WTC11 (cell line): ENCODE data around the gene OR1D2. TPM values are rescaled to one million over a fixed set of nuclear protein-coding genes. Genes with fewer than 3 reads are reported as not detected.
"Not testable (repeated sequence)": the region's sequence is repeated elsewhere in the genome, so short reads cannot be mapped to it uniquely, and the experiment has no call there.

Experiments used
- ATAC-seq: fragments of 200-7000 bp; cut with Tn5 transposase; 2 replicates; pipeline ENCODE4 v1.10.0; 2021; ENCODE audit warnings: mild to moderate bottlenecking, moderate library complexity
- Bru-seq: library from RNA; stranded (reverse); fragments of 400-500 nt; gene quantifications from one replicate; lab custom pipeline; 2021; lab: Mats Ljungman, UMichigan
- CTCF ChIA-PET: fragments of 300-600 bp; sonication (Branson Sonifier 250); formaldehyde crosslinking; loops from one replicate; lab custom pipeline; 2021; ENCODE audit warnings: antibody characterized with exemption; lab: Charles Lee
- POLR2A ChIA-PET: fragments of 350-600 bp; sonication (Branson Sonifier 250); formaldehyde crosslinking; loops from one replicate; lab custom pipeline; 2021; ENCODE audit warnings: antibody characterized with exemption; lab: Charles Lee
- DNase-seq: peaks from one replicate; pipeline ENCODE4 v3.0.0; 2021; ENCODE audit warnings: low spot score
- H3K27ac Mint-ChIP-seq: 2 replicates; pipeline ENCODE4 v1.8.0; 2021; ENCODE audit warnings: mixed read lengths
- H3K27me3 Mint-ChIP-seq: 2 replicates; pipeline ENCODE4 v1.8.0; 2021; ENCODE audit warnings: low read depth, mild to moderate bottlenecking, moderate library complexity, mixed read lengths
- H3K36me3 Mint-ChIP-seq: 2 replicates; pipeline ENCODE4 v1.8.0; 2021; ENCODE audit warnings: mixed read lengths
- H3K4me1 Mint-ChIP-seq: 2 replicates; pipeline ENCODE4 v1.8.0; 2022; ENCODE audit warnings: mixed read lengths
- H3K4me3 Mint-ChIP-seq: 2 replicates; pipeline ENCODE4 v1.8.0; 2021; ENCODE audit warnings: mild to moderate bottlenecking, moderate library complexity, mixed read lengths
- H3K9me3 Mint-ChIP-seq: 2 replicates; pipeline ENCODE4 v1.8.0; 2021; ENCODE audit warnings: mixed read lengths
- CREM ChIP-seq: sonication (generic); formaldehyde crosslinking; IDR thresholded peaks from 2 replicates; pipeline ENCODE4 v1.8.1; 2022; ENCODE audit warnings: mild to moderate bottlenecking, missing genetic modification reagents, moderate library complexity
- E2F1 ChIP-seq: sonication (generic); formaldehyde crosslinking; IDR thresholded peaks from 2 replicates; pipeline ENCODE4 v1.8.0; 2022; ENCODE audit warnings: mild to moderate bottlenecking, missing genetic modification reagents
- ELF4 ChIP-seq: sonication (generic); formaldehyde crosslinking; IDR thresholded peaks from 2 replicates; pipeline ENCODE4 v1.8.1; 2022; ENCODE audit warnings: low read depth, mild to moderate bottlenecking, moderate library complexity, missing genetic modification reagents
- EMX1 ChIP-seq: fragments of 250-450 bp; sonication (Bioruptor Pico); IDR thresholded peaks from 2 replicates; pipeline ENCODE4 v1.8.0; 2021; ENCODE audit warnings: mild to moderate bottlenecking
- FOXJ3 ChIP-seq: sonication (generic); formaldehyde crosslinking; IDR thresholded peaks from 2 replicates; pipeline ENCODE4 v1.9.0; 2021; ENCODE audit warnings: missing genetic modification reagents, mild to moderate bottlenecking, borderline replicate concordance
- FOXP1 ChIP-seq: sonication (generic); formaldehyde crosslinking; IDR thresholded peaks from 2 replicates; pipeline ENCODE4 v1.8.0; 2022; ENCODE audit warnings: missing genetic modification reagents, mild to moderate bottlenecking, moderate library complexity, borderline replicate concordance
- FOXP4 ChIP-seq: sonication (generic); formaldehyde crosslinking; IDR thresholded peaks from 2 replicates; pipeline ENCODE4 v1.8.0; 2022; ENCODE audit warnings: mild to moderate bottlenecking, missing genetic modification reagents
- GRHL2 ChIP-seq: fragments of 250-450 bp; sonication (Bioruptor Pico); IDR thresholded peaks from 2 replicates; pipeline ENCODE4 v1.8.0; 2022; ENCODE audit warnings: mild to moderate bottlenecking, moderate library complexity; ENCODE audit not compliant: insufficient replicate concordance, severe bottlenecking
- GTF2I ChIP-seq: fragments of 250-450 bp; sonication (Bioruptor Pico); conservative IDR thresholded peaks from 2 replicates; pipeline ENCODE4 v1.4.0; 2021; ENCODE audit warnings: mild to moderate bottlenecking
- HMGA2 ChIP-seq: fragments of 250-450 bp; sonication (Bioruptor Pico); IDR thresholded peaks from 2 replicates; pipeline ENCODE4 v1.4.0; 2021; ENCODE audit warnings: mild to moderate bottlenecking, moderate library complexity
- IRF2 ChIP-seq: sonication (generic); formaldehyde crosslinking; IDR thresholded peaks from 2 replicates; pipeline ENCODE4 v1.8.0; 2022; ENCODE audit warnings: low read depth, missing genetic modification reagents, borderline replicate concordance
- JAZF1 ChIP-seq: fragments of 250-450 bp; sonication (Bioruptor Pico); IDR thresholded peaks from 2 replicates; pipeline ENCODE4 v1.9.0; 2021; ENCODE audit warnings: moderate library complexity, mild to moderate bottlenecking, inconsistent platforms
- JUN ChIP-seq: sonication (generic); formaldehyde crosslinking; IDR thresholded peaks from 2 replicates; pipeline ENCODE4 v1.8.0; 2023; ENCODE audit warnings: mild to moderate bottlenecking, missing genetic modification reagents
- MXD4 ChIP-seq: fragments of 250-450 bp; sonication (Bioruptor Pico); IDR thresholded peaks from 2 replicates; pipeline ENCODE4 v1.8.0; 2021; ENCODE audit warnings: mild to moderate bottlenecking, moderate library complexity, borderline replicate concordance
- MYBL2 ChIP-seq: sonication (generic); formaldehyde crosslinking; IDR thresholded peaks from 2 replicates; pipeline ENCODE4 v1.8.1; 2023; ENCODE audit warnings: mild to moderate bottlenecking, moderate library complexity, missing genetic modification reagents
- NFATC4 ChIP-seq: fragments of 250-450 bp; sonication (Bioruptor Pico); IDR thresholded peaks from 2 replicates; pipeline ENCODE4 v1.9.0; 2021; ENCODE audit warnings: mild to moderate bottlenecking
- NR2C2 ChIP-seq: sonication (generic); formaldehyde crosslinking; IDR thresholded peaks from 2 replicates; pipeline ENCODE4 v1.8.0; 2022; ENCODE audit warnings: mild to moderate bottlenecking, missing genetic modification reagents
- OVOL2 ChIP-seq: fragments of 250-450 bp; sonication (Bioruptor Pico); IDR thresholded peaks from 2 replicates; pipeline ENCODE4 v1.9.0; 2021; ENCODE audit warnings: mild to moderate bottlenecking, borderline replicate concordance
- RELA ChIP-seq: sonication (generic); formaldehyde crosslinking; IDR thresholded peaks from 2 replicates; pipeline ENCODE4 v1.8.1; 2022; ENCODE audit warnings: missing genetic modification reagents, mild to moderate bottlenecking, borderline replicate concordance
- SMAD4 ChIP-seq: sonication (generic); formaldehyde crosslinking; IDR thresholded peaks from 2 replicates; pipeline ENCODE4 v1.8.0; 2022; ENCODE audit warnings: mild to moderate bottlenecking, missing genetic modification reagents
- SOX15 ChIP-seq: fragments of 250-450 bp; sonication (Bioruptor Pico); IDR thresholded peaks from 2 replicates; pipeline ENCODE4 v1.9.0; 2021; ENCODE audit warnings: mild to moderate bottlenecking
- ZMAT4 ChIP-seq: fragments of 250-450 bp; sonication (Bioruptor Pico); IDR thresholded peaks from 2 replicates; pipeline ENCODE4 v1.9.0; 2021; ENCODE audit warnings: mild to moderate bottlenecking
- ZNF232 ChIP-seq: sonication (generic); formaldehyde crosslinking; IDR thresholded peaks from 2 replicates; pipeline ENCODE4 v1.8.0; 2022; ENCODE audit warnings: mild to moderate bottlenecking, missing genetic modification reagents
- ZNF396 ChIP-seq: fragments of 250-450 bp; sonication (Bioruptor Pico); IDR thresholded peaks from 2 replicates; pipeline ENCODE4 v1.8.0; 2021; ENCODE audit warnings: mild to moderate bottlenecking, moderate library complexity, borderline replicate concordance
- ZNF425 ChIP-seq: fragments of 250-450 bp; sonication (Bioruptor Pico); conservative IDR thresholded peaks from 2 replicates; pipeline ENCODE4 v1.9.0; 2021; ENCODE audit warnings: mild to moderate bottlenecking
- ZNF512 ChIP-seq: sonication (generic); formaldehyde crosslinking; IDR thresholded peaks from 2 replicates; pipeline ENCODE4 v1.8.1; 2022; ENCODE audit warnings: missing genetic modification reagents, borderline replicate concordance
- long read RNA-seq, 3 experiments: library from RNA in 1 of 3; library from capped mRNA in 1 of 3; library from polyadenylated mRNA in 1 of 3; unstranded in 2 of 3; stranded (forward) in 1 of 3; transcript quantifications; one replicate each; pipeline ENCODE4 v2.0.0, GENCODE V29; 2021
- total RNA-seq: library from RNA; stranded (reverse); gene quantifications from 3 replicates; pipeline ENCODE4 v1.2.3, GENCODE V29; 2021

Gene OR1D2
- total RNA-seq (not detected in 3 replicates), Bru-seq, nascent RNA (not detected)
- long read RNA-seq, experiment 1 = 0 reads
- long read RNA-seq, experiment 2 = 0 reads
- long read RNA-seq, experiment 3 = 0 reads

GRCh38 chr17:3104322-3104721 lies at the start of gene OR1D2:
Gene OR1D2 (minus strand): TSS chr17:3104422. CDS start chr17:3092996, 11,426 bp downstream.
- Mint-ChIP-seq H3K4me3 (no peak within 1 kb of the TSS), H3K27me3 (peaks cover 16% of the 10 kb centered on the region), H3K27ac (no peak within 1 kb of the TSS), H3K36me3 (no peaks in the 10 kb centered on the region), H3K9me3 (peaks cover 30% of the 10 kb centered on the region), H3K4me1 (no peaks in the 10 kb centered on the region)
- ChIA-PET POLR2A (no interaction called here), CTCF (no interaction called here)
- TF ChIP-seq IRF2 (CRISPR knock-in tag) (no peak), E2F1 (CRISPR knock-in tag) (no peak), ZNF512 (CRISPR knock-in tag) (no peak), GRHL2 (CRISPR knock-in tag) (no peak), OVOL2 (CRISPR knock-in tag) (no peak), SOX15 (CRISPR knock-in tag) (no peak), ZNF396 (no peak), ELF4 (CRISPR knock-in tag) (no peak), GTF2I (CRISPR knock-in tag) (no peak), MYBL2 (CRISPR knock-in tag) (no peak), NR2C2 (CRISPR knock-in tag) (no peak), FOXP4 (CRISPR knock-in tag) (no peak), JAZF1 (CRISPR knock-in tag) (no peak), NFATC4 (CRISPR knock-in tag) (no peak), CREM (CRISPR knock-in tag) (no peak), MXD4 (CRISPR knock-in tag) (no peak)
- DNase-seq (no peak), ATAC-seq (no peak)

DNA sequence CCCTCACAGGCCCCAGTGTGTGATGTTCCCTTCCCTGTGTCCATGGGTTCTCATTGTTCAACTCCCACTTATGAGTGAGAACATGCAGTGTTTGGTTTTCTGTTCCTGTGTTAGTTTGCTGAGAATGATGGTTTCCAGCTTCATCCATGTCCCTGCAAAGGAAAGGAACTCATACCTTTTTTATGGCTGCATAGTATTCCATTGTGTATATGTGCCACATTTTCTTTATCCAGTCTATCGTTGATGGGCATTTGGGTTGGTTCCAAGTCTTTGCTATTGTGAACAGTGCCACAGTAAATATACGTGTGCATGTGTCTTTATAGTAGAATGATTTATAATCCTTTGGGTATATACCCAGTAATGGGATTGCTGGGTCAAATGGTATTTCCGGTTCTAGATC lies 33.3 kb upstream of the OR1D2 start:
- H3K4me1 Mint-ChIP-seq, DNase-seq, H3K27ac Mint-ChIP-seq, H3K4me3 Mint-ChIP-seq, POLR2A ChIA-PET, H3K27me3 Mint-ChIP-seq, CTCF ChIA-PET, ATAC-seq: not testable (repeated sequence)
- Mint-ChIP-seq H3K9me3 (peaks cover 24% of the 10 kb centered on the region), H3K36me3 (peaks cover 12% of the 10 kb centered on the region; the same call in 1 of the 2 replicates)

GRCh38 chr17:3127451-3127850 lies 23.2 kb upstream of the OR1D2 start, which contains the start of gene OR1G1:
Gene OR1G1 (minus strand): TSS chr17:3127551. CDS start chr17:3127551, 0 bp downstream.
- H3K27ac Mint-ChIP-seq = no peak within 1 kb of the TSS
- no peaks in the 10 kb centered on the region for H3K36me3 Mint-ChIP-seq
- CTCF ChIA-PET = no interaction called here
- H3K4me3 Mint-ChIP-seq = no peak within 1 kb of the TSS
- ATAC-seq = no peak
- no peak for DNase-seq
- POLR2A ChIA-PET = no interaction called here
- 0 out of 2 replicates have a peak, but pooled peaks cover 4% of the 10 kb centered on the region for H3K4me1 Mint-ChIP-seq
- peaks cover 9% of the 10 kb centered on the region for H3K9me3 Mint-ChIP-seq
- H3K27me3 Mint-ChIP-seq = no peaks in the 10 kb centered on the region
- TF ChIP-seq HMGA2 (CRISPR knock-in tag) (no peak), EMX1 (CRISPR knock-in tag) (no peak), E2F1 (CRISPR knock-in tag) (no peak), RELA (CRISPR knock-in tag) (no peak), SMAD4 (CRISPR knock-in tag) (no peak), GRHL2 (CRISPR knock-in tag) (no peak), FOXP1 (CRISPR knock-in tag) (no peak), ZMAT4 (no peak), FOXJ3 (CRISPR knock-in tag) (no peak), ZNF425 (no peak), JUN (CRISPR knock-in tag) (no peak), ZNF232 (CRISPR knock-in tag) (no peak), NR2C2 (CRISPR knock-in tag) (no peak)
